Activated CD4-positive, alpha-beta T cell treated with anti-CD3 and anti-CD28 coated beads, Interleukin-2, Interleukin-6, amounts not matched to agents 100 ng/mL and 50 ng/mL, durations not matched to agents 16 hours and 8 hours (primary cell): ENCODE results near the gene GPR135.

Experiments
- DNase-seq: peaks from one replicate; pipeline ENCODE4 v3.0.0-alpha.2; 2020

The GPR135 gene

DNA sequence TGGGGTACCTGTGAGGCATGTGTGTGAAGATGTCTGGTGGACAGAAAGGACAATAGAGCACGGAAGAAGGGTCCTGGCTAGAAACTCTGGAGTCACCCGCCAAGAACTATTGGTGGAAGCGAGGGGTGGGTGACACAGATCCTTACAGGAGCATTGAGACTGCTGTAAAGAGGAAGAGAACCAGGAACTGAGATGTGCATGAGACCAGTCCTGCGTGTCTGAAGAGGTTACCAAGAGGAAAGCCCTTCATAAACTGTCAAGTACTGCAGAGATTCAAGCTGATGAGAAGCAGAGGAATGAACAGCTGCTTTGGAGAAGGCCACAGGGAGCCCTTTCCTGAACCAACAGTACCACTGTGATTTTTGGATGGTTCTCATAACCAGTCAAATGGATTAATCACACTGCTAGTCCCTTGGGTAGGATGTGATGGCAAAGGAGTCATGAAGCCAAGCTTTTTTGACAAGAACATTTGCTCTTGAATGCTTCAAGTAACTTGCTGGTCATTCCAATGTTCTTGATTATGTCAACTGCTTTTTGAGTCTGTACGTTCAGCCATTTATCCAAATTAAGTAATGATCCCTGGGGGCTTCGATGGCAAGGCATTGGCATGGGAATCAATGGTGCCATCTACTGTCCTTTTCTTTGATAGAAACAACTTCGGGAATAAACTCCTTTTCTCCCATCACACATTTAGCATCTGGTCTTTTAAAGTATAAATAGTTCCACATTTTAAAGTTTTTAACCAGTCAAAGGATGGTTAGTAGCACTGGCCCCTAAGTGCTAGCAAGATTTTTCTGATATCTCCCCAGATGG, 42.9 kb downstream of the GPR135 start:
- no peak for DNase-seq

DNA sequence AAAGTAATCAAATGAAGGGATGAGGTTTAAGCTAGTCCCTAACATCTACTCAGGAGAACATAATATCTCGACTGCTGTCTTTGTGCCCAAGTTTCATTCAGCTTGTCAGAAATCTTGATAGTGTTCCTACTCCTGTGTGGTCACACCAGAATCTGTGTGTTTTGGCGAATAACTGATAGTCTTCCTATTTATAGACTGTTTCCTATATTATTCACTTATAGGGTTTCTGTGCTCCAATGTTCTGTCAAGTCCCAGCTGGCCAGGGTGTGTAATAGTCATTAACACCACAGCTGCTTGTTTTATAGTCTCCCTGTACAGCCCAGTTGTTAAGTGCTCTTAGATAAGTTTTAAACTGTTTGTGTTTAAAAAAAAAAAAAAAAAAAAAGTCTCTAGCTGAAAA, 45.9 kb downstream of the GPR135 start:
- no peak for DNase-seq

DNA sequence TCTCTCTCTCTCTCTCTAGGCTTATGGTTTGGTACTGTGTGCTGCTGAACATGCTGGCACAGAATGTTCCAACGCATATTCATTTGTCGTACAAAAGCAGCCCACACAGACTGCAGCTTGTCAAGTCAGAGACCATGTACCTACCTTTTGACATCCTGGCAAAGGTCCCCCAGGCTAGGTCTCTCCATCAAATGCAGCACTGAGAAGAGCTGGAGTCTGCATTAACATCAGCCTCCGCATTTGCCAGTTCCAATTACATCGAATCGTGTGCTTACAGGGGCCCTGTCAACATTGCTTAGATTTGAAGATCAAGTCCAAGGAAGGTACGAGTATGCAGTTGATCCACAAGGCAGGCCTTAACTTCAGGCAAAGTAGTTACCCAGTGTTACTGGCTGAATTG, 47.9 kb downstream of the GPR135 start:
- DNase-seq = no peak

DNA sequence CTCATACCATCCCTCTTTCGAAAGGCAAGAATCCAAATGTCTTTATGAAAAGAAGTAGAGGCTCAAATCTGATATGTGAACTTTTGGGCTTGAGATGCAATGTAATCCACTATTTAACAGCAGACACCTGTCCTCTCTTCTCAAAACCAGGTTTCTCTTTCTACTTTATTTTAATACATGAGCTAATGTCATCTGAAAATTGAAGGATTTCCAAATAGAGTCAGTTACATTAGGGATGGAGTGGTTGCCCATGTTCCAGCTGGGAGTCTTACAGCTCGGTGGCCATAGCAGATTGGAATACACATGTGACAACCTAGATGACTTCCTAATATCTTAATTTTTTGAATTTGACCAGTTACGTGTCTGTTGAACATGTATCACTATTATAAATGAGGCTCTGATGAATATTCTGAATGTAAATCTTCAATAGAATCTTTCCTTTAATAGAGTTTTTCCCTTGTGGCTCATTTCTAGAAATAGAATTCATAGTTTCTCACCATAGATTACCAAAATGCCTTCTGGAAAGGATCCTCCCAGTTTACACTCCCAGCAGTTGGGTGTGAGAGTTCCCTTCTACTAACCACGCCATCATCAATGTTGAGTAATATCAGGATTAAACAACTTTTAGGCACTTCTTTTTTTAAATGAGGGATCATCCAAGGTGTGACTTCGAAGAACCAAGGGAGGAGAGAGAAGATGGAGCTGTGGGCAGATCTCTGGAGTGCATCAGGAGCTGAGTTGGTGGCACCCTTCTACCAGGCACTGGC, 49.2 kb downstream of the GPR135 start:
- no peak for DNase-seq
